SK-N-MC (cell line): ENCODE results near the gene KRTAP9-6.
A peak's percentile ranks its signal among the peaks of the same experiment; 100 is the strongest.
"Not testable (repeated sequence)": the region's sequence is repeated elsewhere in the genome, so short reads cannot be mapped to it uniquely, and the experiment has no call there.

Experiments used
- DNase-seq: peaks from one replicate; pipeline ENCODE4 v3.0.0-alpha.2; 2011; ENCODE audit warnings: low read depth, low spot score
- H3K27ac ChIP-seq: fragments of 200-600 bp; sonication (generic); 2 replicates; pipeline ENCODE4 v1.5.1; 2016; ENCODE audit warnings: mixed run types
- H3K36me3 ChIP-seq: fragments of 200-600 bp; sonication (generic); 2 replicates; pipeline ENCODE4 v1.6.1; 2017; ENCODE audit warnings: antibody characterized with exemption, low read length, mixed read lengths; ENCODE audit not compliant: insufficient read depth
- H3K4me3 ChIP-seq: fragments of 200-600 bp; sonication (generic); 2 replicates; pipeline ENCODE4 v1.5.1; 2016
- H3K9ac ChIP-seq: fragments of 200-600 bp; sonication (generic); 2 replicates; pipeline ENCODE4 v1.8.0; 2017; ENCODE audit warnings: mixed run types, mixed read lengths; ENCODE audit not compliant: insufficient read length
- H3K9me3 ChIP-seq: fragments of 200-600 bp; sonication (generic); 2 replicates; pipeline ENCODE4 v1.6.1; 2017; ENCODE audit warnings: low read depth, mild to moderate bottlenecking, antibody characterized with exemption, low read length, moderate library complexity, mixed read lengths
- EZH2 ChIP-seq: fragments of 200-600 bp; sonication (generic); IDR thresholded peaks from one replicate; pipeline ENCODE4 v1.6.1; 2017; ENCODE audit warnings: antibody characterized with exemption
- FOXP2 ChIP-seq: optimal IDR thresholded peaks from 2 replicates; pipeline ENCODE3; 2011; ENCODE audit warnings: mild to moderate bottlenecking, moderate library complexity; ENCODE audit not compliant: insufficient read depth; ENCODE audit errors: extremely low read length, control extremely low read depth
- POLR2AphosphoS5 ChIP-seq: IDR thresholded peaks from 2 replicates; pipeline ENCODE4 v1.6.1; 2012; ENCODE audit warnings: mild to moderate bottlenecking, low read depth, low read length, borderline replicate concordance

Gene KRTAP9-6

DNA sequence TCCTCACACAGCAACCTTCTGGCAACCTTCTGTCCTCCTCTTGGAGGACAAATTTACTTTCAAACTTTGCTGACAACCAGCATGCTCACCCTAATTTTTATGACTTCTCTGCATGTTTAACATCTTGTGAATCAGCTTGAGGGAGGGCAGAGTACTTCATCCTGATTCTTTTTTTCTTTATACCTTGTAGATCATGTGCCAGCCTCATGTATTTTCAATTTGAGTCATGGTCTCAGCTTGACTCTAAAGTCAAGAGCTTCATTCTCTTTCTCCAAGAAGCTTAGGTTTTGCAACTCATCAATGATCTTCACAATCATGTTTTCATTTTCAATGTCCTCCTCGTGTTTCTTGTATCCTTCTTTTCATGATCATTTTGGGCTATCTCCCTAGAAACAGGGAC is 6.7 kb downstream of the KRTAP9-6 start:
- H3K9me3 ChIP-seq, result no peaks in the 10 kb centered on the region
- TF ChIP-seq EZH2, result no peak
- TF ChIP-seq FOXP2, result no peak
- TF ChIP-seq POLR2AphosphoS5, result no peak

DNA sequence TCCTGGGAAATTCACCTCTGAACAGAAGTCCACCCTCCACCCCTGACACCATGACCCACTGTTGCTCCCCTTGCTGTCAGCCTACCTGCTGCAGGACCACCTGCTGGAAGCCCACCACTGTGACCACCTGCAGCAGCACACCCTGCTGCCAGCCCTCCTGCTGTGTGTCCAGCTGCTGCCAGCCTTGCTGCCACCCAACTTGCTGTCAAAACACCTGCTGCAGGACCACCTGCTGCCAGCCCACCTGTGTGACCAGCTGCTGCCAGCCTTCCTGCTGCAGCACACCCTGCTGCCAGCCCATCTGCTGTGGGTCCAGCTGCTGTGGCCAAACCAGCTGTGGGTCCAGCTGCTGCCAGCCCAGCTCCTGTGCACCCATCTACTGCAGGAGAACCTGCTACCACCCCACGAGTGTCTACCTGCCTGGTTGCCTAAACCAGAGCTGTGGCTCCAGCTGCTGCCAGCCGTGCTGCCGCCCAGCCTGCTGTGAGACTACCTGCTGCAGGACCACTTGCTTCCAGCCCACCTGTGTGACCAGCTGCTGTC is 10.5 kb downstream of the KRTAP9-6 start, which contains the start of gene KRTAP9-7:
KRTAP9-7 (plus strand) TSS at position 51 of the 543 bp plus-strand sequence; CDS start at position 51, 0 bp downstream.
- not testable (repeated sequence) for H3K27ac ChIP-seq, H3K36me3 ChIP-seq, H3K9me3 ChIP-seq, H3K9ac ChIP-seq, H3K4me3 ChIP-seq, DNase-seq

More for the DNA sequence above, 6.7 kb downstream of the KRTAP9-6 start:
- no peak overlapping the region for H3K9ac ChIP-seq
- no peak overlapping the region for H3K27ac ChIP-seq
- H3K36me3 ChIP-seq, result no peaks in the 10 kb centered on the region
- no peak overlapping the region for H3K4me3 ChIP-seq
- DNase-seq, result no peak

DNA sequence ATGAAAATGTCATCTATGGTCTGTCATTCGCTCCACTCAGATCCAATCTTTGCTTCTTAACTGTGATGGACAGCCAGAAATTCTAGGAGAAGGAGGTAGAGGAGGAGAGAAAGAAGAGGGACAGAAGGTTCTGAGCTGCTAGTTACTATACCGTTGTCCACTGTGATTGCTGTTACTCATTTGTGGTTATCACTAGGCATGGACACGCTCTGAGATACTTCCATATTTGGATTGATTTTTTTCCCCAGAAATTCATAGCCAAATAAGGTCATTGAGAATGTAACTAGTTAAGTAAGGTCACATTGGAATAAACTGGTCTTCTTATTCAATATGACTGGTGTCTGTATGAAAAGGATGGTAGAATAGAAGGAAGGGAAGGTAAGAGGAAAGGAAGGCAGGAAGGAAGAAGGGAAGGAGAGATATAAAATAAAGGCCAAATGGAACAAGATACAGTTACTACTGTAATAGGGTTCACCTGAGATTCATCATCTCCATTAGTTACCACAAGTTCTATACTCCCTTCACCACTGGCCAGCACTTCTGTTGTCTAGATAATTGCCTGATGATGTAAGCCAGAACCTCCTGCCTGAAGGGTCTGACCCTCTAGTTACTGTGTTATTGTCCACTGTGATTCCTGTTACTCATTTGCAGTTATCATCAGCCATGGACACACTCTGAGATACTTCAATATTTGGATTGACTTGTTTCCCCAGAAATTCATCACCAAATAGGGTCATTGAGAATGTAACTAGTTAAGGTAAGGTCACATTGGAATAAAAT is 13.2 kb downstream of the KRTAP9-6 start:
- DNase-seq, result no peak

DNA sequence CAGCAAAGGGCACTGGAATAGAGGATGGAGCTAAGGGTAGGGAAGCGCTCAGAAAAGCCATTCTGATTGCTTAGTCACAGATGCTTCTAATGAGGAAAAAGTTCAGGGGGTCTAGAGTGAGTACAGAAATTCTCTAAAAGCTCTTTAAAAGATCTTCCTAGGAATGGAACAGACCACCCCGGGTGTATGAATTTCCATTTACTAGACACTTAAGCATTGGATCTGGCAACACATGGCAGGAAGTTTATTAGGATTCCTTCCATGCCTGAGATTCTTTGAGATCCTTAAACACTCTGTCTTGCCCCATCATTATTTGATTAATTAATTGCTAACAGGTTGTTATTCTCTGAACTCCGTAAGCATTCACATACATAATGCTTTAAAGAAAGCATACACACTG is 18.9 kb downstream of the KRTAP9-6 start:
- TF ChIP-seq POLR2AphosphoS5, result no peak
- no peak for TF ChIP-seq EZH2
- no peak for TF ChIP-seq FOXP2
- peak; percentile 52 for DNase-seq
- Histone ChIP-seq H3K9ac (no peak overlapping the region), H3K9me3 (no peaks in the 10 kb centered on the region), H3K27ac (peak overlapping the region; percentile 87), H3K36me3 (no peaks in the 10 kb centered on the region), H3K4me3 (peak overlapping the region; percentile 44)

More for the DNA sequence above, 13.2 kb downstream of the KRTAP9-6 start:
- no peak overlapping the region for H3K27ac ChIP-seq
- no peaks in the 10 kb centered on the region for H3K36me3 ChIP-seq
- TF ChIP-seq FOXP2, result no peak
- no peak for TF ChIP-seq EZH2
- no peak for TF ChIP-seq POLR2AphosphoS5
- H3K9me3 ChIP-seq, result no peaks in the 10 kb centered on the region
- no peak overlapping the region for H3K4me3 ChIP-seq
- H3K9ac ChIP-seq, result no peak overlapping the region

DNA sequence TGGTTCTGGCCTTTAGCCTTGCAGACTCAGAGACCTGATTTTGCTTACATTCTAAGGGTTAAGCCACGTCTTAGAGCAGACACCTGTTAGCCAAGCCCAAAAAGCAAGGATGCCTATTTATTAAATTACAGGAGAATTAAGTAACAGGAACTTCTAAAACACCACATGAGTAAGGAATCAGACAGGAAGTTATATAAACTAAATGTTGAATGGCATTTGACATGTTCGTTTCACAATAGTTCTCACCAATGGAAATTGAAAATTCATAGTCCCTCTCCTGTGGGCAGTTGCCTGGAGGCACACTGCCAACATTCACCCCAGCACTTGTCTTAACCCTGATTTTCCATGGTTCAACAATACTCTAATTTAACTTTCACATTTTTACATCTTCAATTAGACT is 19.4 kb downstream of the KRTAP9-6 start:
- TF ChIP-seq FOXP2 (no peak), POLR2AphosphoS5 (no peak), EZH2 (no peak)

DNA sequence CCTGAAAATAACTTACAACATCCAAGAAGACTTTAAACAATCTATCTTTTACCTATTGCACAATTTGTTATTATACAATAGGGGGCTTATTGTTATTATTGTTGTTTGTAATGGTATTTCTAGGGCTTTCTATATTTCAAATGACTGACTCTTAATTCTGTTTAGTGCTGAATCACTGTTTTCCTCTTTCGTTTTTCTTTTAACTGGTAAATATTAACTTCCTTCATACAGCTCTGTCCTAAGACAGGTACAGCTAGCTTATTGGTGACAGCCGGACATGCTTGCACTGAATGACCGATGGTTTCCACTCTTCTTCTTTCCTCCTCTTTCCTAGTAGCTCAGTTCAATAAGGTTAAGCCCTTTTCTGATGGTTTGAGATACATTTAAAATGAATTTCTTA is 21.9 kb downstream of the KRTAP9-6 start:
- DNase-seq, result no peak
- no peak for TF ChIP-seq POLR2AphosphoS5
- no peak for TF ChIP-seq EZH2
- TF ChIP-seq FOXP2, result no peak
- Histone ChIP-seq H3K9me3 (no peaks in the 10 kb centered on the region), H3K4me3 (no peak overlapping the region), H3K9ac (no peak overlapping the region), H3K27ac (no peak overlapping the region), H3K36me3 (no peaks in the 10 kb centered on the region)

More for the DNA sequence above, 19.4 kb downstream of the KRTAP9-6 start:
- Histone ChIP-seq H3K4me3 (peak overlapping the region; percentile 44), H3K9me3 (no peaks in the 10 kb centered on the region), H3K36me3 (no peaks in the 10 kb centered on the region), H3K27ac (peak overlapping the region; percentile 87), H3K9ac (no peak overlapping the region)
- DNase-seq, result no peak

DNA sequence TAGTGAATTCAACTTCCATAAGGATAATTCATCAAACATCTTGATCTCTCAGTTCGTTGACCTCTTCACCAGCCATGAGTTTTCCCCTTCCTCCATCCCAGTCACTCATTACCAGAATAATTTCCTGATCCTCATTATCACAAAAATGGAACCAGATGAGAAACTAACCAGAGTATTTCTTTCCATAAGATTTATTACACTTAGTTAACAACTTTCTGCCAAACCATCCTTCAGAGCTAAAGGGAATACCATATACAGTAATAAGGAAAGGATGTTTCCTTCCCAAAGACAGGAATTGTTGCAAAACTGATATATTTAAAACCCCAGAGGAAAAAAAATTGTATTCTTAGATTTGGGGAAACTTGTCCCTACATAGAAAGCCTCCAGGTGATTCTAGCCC is 28.8 kb downstream of the KRTAP9-6 start:
- Histone ChIP-seq H3K9ac (no peak overlapping the region), H3K27ac (no peak overlapping the region), H3K4me3 (no peak overlapping the region), H3K9me3 (no peaks in the 10 kb centered on the region), H3K36me3 (no peaks in the 10 kb centered on the region)
- no peak for DNase-seq
- TF ChIP-seq EZH2 (no peak), POLR2AphosphoS5 (no peak), FOXP2 (no peak)

DNA sequence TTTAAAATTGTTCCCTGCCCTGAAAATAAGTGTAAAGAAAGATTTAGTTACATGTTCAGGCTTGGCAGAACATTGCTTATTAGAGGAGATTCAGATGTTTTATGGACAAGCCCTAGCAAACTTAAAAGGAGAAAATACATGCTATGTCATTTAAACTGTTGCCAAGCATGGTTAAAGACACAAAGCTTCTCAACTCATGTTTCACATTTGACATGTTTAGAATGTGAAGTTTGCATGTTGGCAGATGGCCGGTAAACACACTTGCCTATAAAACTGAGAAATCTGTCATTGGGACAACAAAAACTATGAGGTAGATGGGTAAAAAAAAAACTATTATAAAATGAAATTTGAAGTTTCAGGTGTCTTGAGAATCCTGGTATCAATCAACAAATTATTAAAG is 31.7 kb downstream of the KRTAP9-6 start:
- no peak for TF ChIP-seq FOXP2
- no peak for TF ChIP-seq POLR2AphosphoS5
- TF ChIP-seq EZH2, result no peak
- H3K27ac ChIP-seq, result no peak overlapping the region
- H3K36me3 ChIP-seq, result no peaks in the 10 kb centered on the region
- no peak overlapping the region for H3K9ac ChIP-seq
- no peak overlapping the region for H3K4me3 ChIP-seq
- no peak for DNase-seq
- no peaks in the 10 kb centered on the region for H3K9me3 ChIP-seq
